K562 (cell line): Measurements from ENCODE around the gene FGF10.

Experiments
- BCOR ChIP-seq: fragments of 450-650 bp; IDR thresholded peaks from 2 replicates; pipeline ENCODE4 v1.6.1; 2016
- HNRNPLL ChIP-seq: fragments of 200-400 bp; formaldehyde crosslinking; IDR thresholded peaks from 2 replicates; pipeline ENCODE4 v1.6.1; 2017; ENCODE audit warnings: low read length, low read depth, mild to moderate bottlenecking; ENCODE audit not compliant: poor library complexity, severe bottlenecking
- NFE2L1 ChIP-seq: fragments of 450-650 bp; IDR thresholded peaks from 2 replicates; pipeline ENCODE4 v1.6.1; 2016; ENCODE audit warnings: missing genetic modification characterization, low read depth, mild to moderate bottlenecking, missing compliant biosample characterization, moderate library complexity, borderline replicate concordance
- XRCC5 ChIP-seq: fragments of 200-400 bp; formaldehyde crosslinking; IDR thresholded peaks from 2 replicates; pipeline ENCODE4 v1.6.1; 2017; ENCODE audit warnings: low read depth, mild to moderate bottlenecking, low read length
- ZNF3 ChIP-seq: fragments of 250-450 bp; sonication (Bioruptor Pico); IDR thresholded peaks from 2 replicates; pipeline ENCODE4 v1.5.0; 2021; ENCODE audit warnings: mild to moderate bottlenecking, moderate library complexity
- TF ChIP-seq, protein P1 (sequence below), 3 experiments: IDR thresholded peaks in 2 of 3; conservative IDR thresholded peaks in 1 of 3; 2 replicates each; pipeline ENCODE4 v1.5.1; 2011 to 2012; ENCODE audit warnings: low read length in 3 of 3, mild to moderate bottlenecking in 3 of 3, control low read depth in 2 of 3, improper control_type of control experiment in 1 of 3, inconsistent platforms in 1 of 3, low read depth in 1 of 3, mixed read lengths in 1 of 3, moderate library complexity in 1 of 3; ENCODE audit not compliant: insufficient read depth in 2 of 3

- TF ChIP-seq ZNF3 (CRISPR knock-in tag): no peak
- no peak for TF ChIP-seq NFE2L1
- TF ChIP-seq, protein P1, sequence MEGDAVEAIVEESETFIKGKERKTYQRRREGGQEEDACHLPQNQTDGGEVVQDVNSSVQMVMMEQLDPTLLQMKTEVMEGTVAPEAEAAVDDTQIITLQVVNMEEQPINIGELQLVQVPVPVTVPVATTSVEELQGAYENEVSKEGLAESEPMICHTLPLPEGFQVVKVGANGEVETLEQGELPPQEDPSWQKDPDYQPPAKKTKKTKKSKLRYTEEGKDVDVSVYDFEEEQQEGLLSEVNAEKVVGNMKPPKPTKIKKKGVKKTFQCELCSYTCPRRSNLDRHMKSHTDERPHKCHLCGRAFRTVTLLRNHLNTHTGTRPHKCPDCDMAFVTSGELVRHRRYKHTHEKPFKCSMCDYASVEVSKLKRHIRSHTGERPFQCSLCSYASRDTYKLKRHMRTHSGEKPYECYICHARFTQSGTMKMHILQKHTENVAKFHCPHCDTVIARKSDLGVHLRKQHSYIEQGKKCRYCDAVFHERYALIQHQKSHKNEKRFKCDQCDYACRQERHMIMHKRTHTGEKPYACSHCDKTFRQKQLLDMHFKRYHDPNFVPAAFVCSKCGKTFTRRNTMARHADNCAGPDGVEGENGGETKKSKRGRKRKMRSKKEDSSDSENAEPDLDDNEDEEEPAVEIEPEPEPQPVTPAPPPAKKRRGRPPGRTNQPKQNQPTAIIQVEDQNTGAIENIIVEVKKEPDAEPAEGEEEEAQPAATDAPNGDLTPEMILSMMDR (IDR thresholded peaks at IDR 0.05 in 2 of 3, conservative IDR thresholded peaks at IDR 0.05 in 1 of 3; ENCODE audit: insufficient read depth in 2 of 3, low read depth in 1 of 3, low read length in 3 of 3): no peak
- TF ChIP-seq BCOR: no peak
- no peak for TF ChIP-seq HNRNPLL
- no peak for TF ChIP-seq XRCC5
Measured at GRCh38 chr5:44360919-44361318, 28.3 kb downstream of the FGF10 start.
